ENCODE results near the gene TRMT1.

TRMT1 gene

DNA sequence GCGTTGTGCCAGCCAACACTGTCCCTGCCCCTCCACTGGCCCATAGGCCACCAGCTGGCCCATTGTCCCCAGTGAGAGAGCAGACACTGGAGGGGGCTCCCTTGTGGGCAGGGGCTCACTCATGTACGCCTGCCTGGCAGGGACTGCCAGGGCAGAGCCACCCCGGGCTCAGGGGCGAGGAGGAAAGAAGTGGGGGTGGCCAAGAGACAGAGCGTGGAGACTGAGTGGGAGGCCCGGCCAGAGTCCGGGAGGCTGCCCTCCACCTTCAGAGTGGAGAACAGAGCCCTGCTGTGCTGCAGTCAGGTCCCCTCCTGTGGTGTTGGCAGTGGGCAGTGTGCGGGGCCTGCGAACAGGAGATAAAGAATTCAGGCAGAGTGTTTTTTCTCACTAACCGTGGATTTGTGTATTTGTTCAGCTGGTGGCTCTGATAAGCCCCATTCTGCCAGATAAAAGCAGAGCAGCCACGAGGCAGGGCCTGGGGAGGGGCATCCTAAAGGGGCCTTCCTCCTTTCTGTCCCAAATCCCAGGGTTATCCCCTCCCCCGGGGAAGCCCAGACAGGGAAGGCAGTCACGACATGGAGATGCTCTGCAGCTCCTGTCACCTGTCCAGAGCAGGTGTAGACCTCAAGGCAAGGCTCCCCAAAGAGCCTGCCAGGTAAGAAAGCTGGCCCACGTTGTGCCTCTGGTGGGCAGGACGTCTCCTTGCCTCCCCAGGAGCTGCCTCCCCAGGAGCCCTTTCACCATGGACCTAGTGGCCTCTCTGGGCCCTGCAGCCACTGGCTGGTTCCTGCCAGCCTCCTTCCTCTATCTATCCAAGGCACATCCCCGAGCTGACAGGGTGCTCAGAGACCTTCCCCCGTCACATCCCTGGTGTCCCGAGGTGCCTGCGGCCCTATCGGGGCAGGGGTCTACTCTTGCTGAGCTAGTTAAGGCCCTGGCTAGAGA is 46.9 kb downstream of the TRMT1 start:
- no peak for TF ChIP-seq TEAD4 (IDR thresholded peaks at IDR 0.05)

GRCh38 chr19:13068085-13068846 is 48.3 kb downstream of the TRMT1 start:
- no peak for TF ChIP-seq CREB1 (IDR thresholded peaks at IDR 0.05; ENCODE audit: low read depth)
- TF ChIP-seq YY1 (IDR thresholded peaks at IDR 0.05; ENCODE audit: low read depth), result no peak
- TF ChIP-seq EGR1 (IDR thresholded peaks at IDR 0.05), result no peak
- TF ChIP-seq, protein P1, sequence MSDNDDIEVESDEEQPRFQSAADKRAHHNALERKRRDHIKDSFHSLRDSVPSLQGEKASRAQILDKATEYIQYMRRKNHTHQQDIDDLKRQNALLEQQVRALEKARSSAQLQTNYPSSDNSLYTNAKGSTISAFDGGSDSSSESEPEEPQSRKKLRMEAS (IDR thresholded peaks at IDR 0.05), result no peak
- TF ChIP-seq TCF12 (IDR thresholded peaks at IDR 0.05; ENCODE audit: low read depth), result no peak
- no peak for TF ChIP-seq TAF1 (IDR thresholded peaks at IDR 0.05; ENCODE audit: low read depth)
- TF ChIP-seq ZBTB7A (IDR thresholded peaks at IDR 0.05; ENCODE audit: low read depth), result no peak
- TF ChIP-seq CEBPB (IDR thresholded peaks at IDR 0.05), result no peak
- no peak for TF ChIP-seq RAD21 (IDR thresholded peaks at IDR 0.05; ENCODE audit: low read depth)
- no peak for TF ChIP-seq USF1 (IDR thresholded peaks at IDR 0.05)
- no peak for TF ChIP-seq EP300 (IDR thresholded peaks at IDR 0.05; ENCODE audit: borderline replicate concordance)
- no peak for TF ChIP-seq TEAD4 (IDR thresholded peaks at IDR 0.05)
- TF ChIP-seq, protein P2, sequence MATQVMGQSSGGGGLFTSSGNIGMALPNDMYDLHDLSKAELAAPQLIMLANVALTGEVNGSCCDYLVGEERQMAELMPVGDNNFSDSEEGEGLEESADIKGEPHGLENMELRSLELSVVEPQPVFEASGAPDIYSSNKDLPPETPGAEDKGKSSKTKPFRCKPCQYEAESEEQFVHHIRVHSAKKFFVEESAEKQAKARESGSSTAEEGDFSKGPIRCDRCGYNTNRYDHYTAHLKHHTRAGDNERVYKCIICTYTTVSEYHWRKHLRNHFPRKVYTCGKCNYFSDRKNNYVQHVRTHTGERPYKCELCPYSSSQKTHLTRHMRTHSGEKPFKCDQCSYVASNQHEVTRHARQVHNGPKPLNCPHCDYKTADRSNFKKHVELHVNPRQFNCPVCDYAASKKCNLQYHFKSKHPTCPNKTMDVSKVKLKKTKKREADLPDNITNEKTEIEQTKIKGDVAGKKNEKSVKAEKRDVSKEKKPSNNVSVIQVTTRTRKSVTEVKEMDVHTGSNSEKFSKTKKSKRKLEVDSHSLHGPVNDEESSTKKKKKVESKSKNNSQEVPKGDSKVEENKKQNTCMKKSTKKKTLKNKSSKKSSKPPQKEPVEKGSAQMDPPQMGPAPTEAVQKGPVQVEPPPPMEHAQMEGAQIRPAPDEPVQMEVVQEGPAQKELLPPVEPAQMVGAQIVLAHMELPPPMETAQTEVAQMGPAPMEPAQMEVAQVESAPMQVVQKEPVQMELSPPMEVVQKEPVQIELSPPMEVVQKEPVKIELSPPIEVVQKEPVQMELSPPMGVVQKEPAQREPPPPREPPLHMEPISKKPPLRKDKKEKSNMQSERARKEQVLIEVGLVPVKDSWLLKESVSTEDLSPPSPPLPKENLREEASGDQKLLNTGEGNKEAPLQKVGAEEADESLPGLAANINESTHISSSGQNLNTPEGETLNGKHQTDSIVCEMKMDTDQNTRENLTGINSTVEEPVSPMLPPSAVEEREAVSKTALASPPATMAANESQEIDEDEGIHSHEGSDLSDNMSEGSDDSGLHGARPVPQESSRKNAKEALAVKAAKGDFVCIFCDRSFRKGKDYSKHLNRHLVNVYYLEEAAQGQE (IDR thresholded peaks at IDR 0.05; ENCODE audit: low read depth), result no peak
- TF ChIP-seq FOXM1 (IDR thresholded peaks at IDR 0.05; ENCODE audit: borderline replicate concordance, low read depth), result no peak
- no peak for TF ChIP-seq NFIC (IDR thresholded peaks at IDR 0.05)

- no peak for TF ChIP-seq CEBPB (IDR thresholded peaks at IDR 0.05)
- TF ChIP-seq, protein P2 (IDR thresholded peaks at IDR 0.05; ENCODE audit: low read depth), result no peak
- TF ChIP-seq TEAD4 (IDR thresholded peaks at IDR 0.05), result no peak
- TF ChIP-seq, protein P1 (IDR thresholded peaks at IDR 0.05), result no peak
- TF ChIP-seq TCF12 (IDR thresholded peaks at IDR 0.05; ENCODE audit: low read depth), result no peak
- TF ChIP-seq EP300 (IDR thresholded peaks at IDR 0.05; ENCODE audit: borderline replicate concordance), result no peak
- TF ChIP-seq YY1 (IDR thresholded peaks at IDR 0.05; ENCODE audit: low read depth), result no peak
- no peak for TF ChIP-seq EGR1 (IDR thresholded peaks at IDR 0.05)
- no peak for TF ChIP-seq TAF1 (IDR thresholded peaks at IDR 0.05; ENCODE audit: low read depth)
- no peak for TF ChIP-seq RAD21 (IDR thresholded peaks at IDR 0.05; ENCODE audit: low read depth)
- no peak for TF ChIP-seq CREB1 (IDR thresholded peaks at IDR 0.05; ENCODE audit: low read depth)
- TF ChIP-seq NFIC (IDR thresholded peaks at IDR 0.05), result no peak
- no peak for TF ChIP-seq USF1 (IDR thresholded peaks at IDR 0.05)
- TF ChIP-seq FOXM1 (IDR thresholded peaks at IDR 0.05; ENCODE audit: borderline replicate concordance, low read depth), result no peak
- TF ChIP-seq ZBTB7A (IDR thresholded peaks at IDR 0.05; ENCODE audit: low read depth), result no peak
Measured at GRCh38 chr19:13066933-13067807, 49.4 kb downstream of the TRMT1 start.

GRCh38 chr19:13066226-13066625 is 50.3 kb downstream of the TRMT1 start:
- TF ChIP-seq ZBTB7A (IDR thresholded peaks at IDR 0.05; ENCODE audit: low read depth) (no peak), RAD21 (IDR thresholded peaks at IDR 0.05; ENCODE audit: low read depth) (no peak), TEAD4 (IDR thresholded peaks at IDR 0.05) (no peak), YY1 (IDR thresholded peaks at IDR 0.05; ENCODE audit: low read depth) (no peak), FOXM1 (IDR thresholded peaks at IDR 0.05; ENCODE audit: borderline replicate concordance, low read depth) (no peak), TCF12 (IDR thresholded peaks at IDR 0.05; ENCODE audit: low read depth) (no peak), CREB1 (IDR thresholded peaks at IDR 0.05; ENCODE audit: low read depth) (no peak), EP300 (IDR thresholded peaks at IDR 0.05; ENCODE audit: borderline replicate concordance) (no peak), CEBPB (IDR thresholded peaks at IDR 0.05) (no peak)
- TF ChIP-seq, protein P1 (IDR thresholded peaks at IDR 0.05), result no peak
- TF ChIP-seq, protein P2 (IDR thresholded peaks at IDR 0.05; ENCODE audit: low read depth), result no peak

All from Ishikawa (cell line).